K562 (cell line): Measurements from ENCODE around the gene PLG. TPM values are rescaled to one million over a fixed set of nuclear protein-coding genes. Genes with fewer than 3 reads are reported as not detected.
A peak's percentile ranks its signal among the peaks of the same experiment; 100 is the strongest.

Experiments used
- MGA ChIP-seq: fragments of 450-650 bp; IDR thresholded peaks from 2 replicates; pipeline ENCODE4 v1.6.1; 2016; ENCODE audit warnings: mild to moderate bottlenecking, moderate library complexity
- POU5F1 ChIP-seq: fragments of 150-350 bp; IDR thresholded peaks from 2 replicates; pipeline ENCODE4 v1.6.1; 2014; ENCODE audit warnings: borderline replicate concordance, low read length, low read depth, mild to moderate bottlenecking; ENCODE audit not compliant: partially characterized antibody
- RAD21 ChIP-seq, 2 experiments: fragments of 250-450 bp in 1 of 2; fragments of 450-650 bp in 1 of 2; sonication (Bioruptor Pico) in 1 of 2; formaldehyde crosslinking in 1 of 2; IDR thresholded peaks in 1 of 2; conservative IDR thresholded peaks in 1 of 2; 2 replicates each; pipeline versions ENCODE4 v1.4.0 to v1.8.0; 2020 to 2022; ENCODE audit warnings: mild to moderate bottlenecking in 2 of 2, moderate library complexity in 1 of 2
- SMC3 ChIP-seq: conservative IDR thresholded peaks from 2 replicates; pipeline ENCODE4 v1.6.1; 2011; ENCODE audit warnings: low read depth, low read length, improper control_type of control experiment; ENCODE audit not compliant: insufficient read depth
- ZNF253 ChIP-seq: fragments of 250-450 bp; sonication (Bioruptor Pico); conservative IDR thresholded peaks from 2 replicates; pipeline ENCODE4 v1.6.1; 2021; ENCODE audit warnings: mild to moderate bottlenecking
- polyA plus RNA-seq, 8 experiments: library from polyadenylated mRNA; depleted of rRNA in 4 of 8; stranded (reverse) in 5 of 8; unstranded in 3 of 8; fragments of >200 nt; fragmentation: Nextera tagmentation in 2 of 8; fragmentation: Illumina TruSeq in 1 of 8; extraction: Ambion mirVana in 2 of 8; extraction: Trizol in 1 of 8; gene quantifications; 2 replicates each; pipeline versions ENCODE4 v1.2.1 to v1.2.3, GENCODE V29; 2011 to 2014; ENCODE audit warnings: inconsistent platforms in 1 of 8, missing spikeins in 1 of 8
- total RNA-seq, 7 experiments: library from RNA; depleted of rRNA in 6 of 7; stranded (reverse); fragments of >200 nt in 6 of 7; fragmentation: Illumina TruSeq in 2 of 7; extraction: Trizol in 2 of 7; gene quantifications; 2 replicates each; pipeline versions ENCODE4 v1.2.1 to v1.2.3, GENCODE V29; 2011 to 2021; ENCODE audit warnings: low replicate concordance in 1 of 7

PLG gene
- total and polyA plus RNA-seq, 9 of the 15 experiments (the other 6 are each of a cell fraction or from before 2014, with no cell fraction given) = 0.64 TPM; not detected in 8

DNA sequence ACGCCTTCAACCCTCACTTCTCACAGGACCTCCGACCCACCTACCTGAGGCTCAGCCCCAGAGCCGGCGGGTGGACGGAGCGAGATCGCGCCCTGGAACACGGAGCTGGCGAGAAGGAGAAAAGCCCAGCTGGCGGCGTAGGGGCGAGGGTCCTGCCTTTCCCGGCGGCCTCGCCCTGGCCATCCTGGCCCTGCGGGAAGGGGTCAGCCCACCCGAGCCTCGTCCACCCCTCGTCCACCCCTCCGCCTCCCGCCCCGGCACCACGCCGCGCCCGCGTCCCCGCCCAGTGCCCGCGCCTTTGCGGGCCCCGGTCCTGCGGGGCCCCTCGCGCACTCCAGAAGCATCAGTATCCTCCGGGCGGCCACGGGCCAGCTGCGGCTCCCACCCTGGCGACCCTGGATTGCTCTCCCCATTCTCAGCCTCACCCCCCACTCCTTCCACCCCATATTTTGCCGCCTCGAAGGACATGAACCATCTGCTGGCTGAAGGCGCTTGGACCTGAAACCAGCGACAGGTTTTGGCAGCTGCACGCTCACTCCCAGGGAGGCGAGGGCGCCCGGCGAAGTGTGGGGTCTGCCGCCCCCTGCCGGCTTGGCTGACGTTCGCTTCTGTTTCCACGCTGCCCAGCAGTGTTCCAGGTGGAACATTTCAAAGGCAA is 65.1 kb downstream of the PLG start (continued):
- TF ChIP-seq MGA (peak; percentile 44), ZNF253 (CRISPR knock-in tag) (no peak), POU5F1 (no peak), RAD21 (CRISPR knock-in tag; conservative IDR thresholded peaks at IDR 0.05 in 1 of 2, IDR thresholded peaks at IDR 0.05 in 1 of 2) (peak; percentile 11 to 45; a peak in 2 of 4 replicates), SMC3 (0 out of 2 replicates have a peak, but pooled peaks have one; percentile 11)
